GM12878 (cell line): ENCODE results near the gene ATP7B. TPM values are rescaled to one million over a fixed set of nuclear protein-coding genes. Genes with fewer than 3 reads are reported as not detected.

Source experiments
- ATAC-seq: fragments of 200-7000 bp; cut with Tn5 transposase; 3 replicates; pipeline ENCODE4 v1.9.1; 2020; ENCODE audit warnings: mild to moderate bottlenecking, moderate library complexity
- BruUV-seq: library from RNA; stranded (reverse); fragments of 400-500 nt; replicated peaks from 2 replicates; lab custom pipeline; 2021; lab: Mats Ljungman, UMichigan
- CTCF ChIA-PET: fragments of 300-600 bp; sonication (Branson Sonifier 250); formaldehyde crosslinking; extraction: SDS; loops from one replicate; lab custom pipeline; 2021; ENCODE audit warnings: inconsistent platforms; lab: Yijun Ruan, JAX
- POLR2A ChIA-PET: fragments of 350-600 bp; formaldehyde crosslinking; extraction: SDS; loops from one replicate; lab custom pipeline; 2021; ENCODE audit warnings: inconsistent platforms; lab: Charles Lee
- RAD21 ChIA-PET: fragments of 300-600 bp; sonication (Branson Sonifier 250); formaldehyde crosslinking; loops from one replicate; lab custom pipeline; 2023; ENCODE audit warnings: antibody characterized with exemption; ENCODE audit not compliant: unreplicated experiment; lab: Charles Lee
- SMC1A ChIA-PET: fragments of 300-600 bp; sonication (Branson Sonifier 250); formaldehyde crosslinking; loops from one replicate; lab custom pipeline; 2023; ENCODE audit not compliant: unreplicated experiment, uncharacterized antibody; lab: Charles Lee
- DNase-seq: peaks from one replicate; pipeline ENCODE4 v3.0.0-alpha.2; 2011; ENCODE audit warnings: low read depth, low spot score
- FAIRE-seq: peaks from 3 replicates; lab custom pipeline; 2011; peaks lifted over from hg19 to GRCh38; lab: Jason Lieb, UNC
- H2AFZ ChIP-seq: 2 replicates; pipeline ENCODE4 v1.6.0; 2011; ENCODE audit warnings: low read depth, low read length, control low read depth; ENCODE audit not compliant: control insufficient read depth
- H3K27ac ChIP-seq: 2 replicates; pipeline ENCODE4 v1.5.1; 2011; ENCODE audit warnings: control low read depth; ENCODE audit not compliant: control insufficient read depth, insufficient read depth
- H3K27me3 ChIP-seq, 2 experiments: replicated peaks in 1 of 2; 2 replicates each; pipeline versions ENCODE4 v1.6.0 to v1.6.1; 2011; ENCODE audit warnings: low read length in 1 of 2; ENCODE audit not compliant: control insufficient read depth in 2 of 2, insufficient read depth in 2 of 2
- H3K36me3 ChIP-seq, 2 experiments: 2 replicates each; pipeline ENCODE4 v1.5.1; 2011; ENCODE audit warnings: low read length in 1 of 2; ENCODE audit not compliant: control insufficient read depth in 2 of 2, insufficient read depth in 2 of 2
- H3K4me1 ChIP-seq: 2 replicates; pipeline ENCODE4 v1.6.1; 2011; ENCODE audit warnings: mild to moderate bottlenecking, low read length, moderate library complexity, mixed read lengths; ENCODE audit not compliant: control insufficient read depth, insufficient read depth
- H3K4me2 ChIP-seq: 2 replicates; pipeline ENCODE4 v1.6.0; 2011; ENCODE audit warnings: control low read depth; ENCODE audit not compliant: control insufficient read depth, insufficient read depth
- H3K4me3 ChIP-seq: fragments of 200-600 bp; sonication (generic); 2 replicates; pipeline ENCODE4 v1.5.1; 2016
- H3K79me2 ChIP-seq: 2 replicates; pipeline ENCODE4 v1.6.0; 2011; ENCODE audit warnings: low read length; ENCODE audit not compliant: control insufficient read depth, insufficient read depth
- H3K9ac ChIP-seq: 2 replicates; pipeline ENCODE4 v1.8.0; 2011; ENCODE audit warnings: low read length, control low read depth, mixed read lengths; ENCODE audit not compliant: control insufficient read depth, insufficient read depth
- H3K9me3 ChIP-seq: replicated peaks from 3 replicates; pipeline ENCODE4 v1.5.1; 2011; ENCODE audit warnings: mild to moderate bottlenecking, low read length; ENCODE audit not compliant: control insufficient read depth, insufficient read depth
- H4K20me1 ChIP-seq: 2 replicates; pipeline ENCODE4 v1.6.0; 2011; ENCODE audit not compliant: control insufficient read depth, insufficient read depth
- BRCA1 ChIP-seq: IDR thresholded peaks from 2 replicates; pipeline ENCODE4 v1.6.1; 2011; ENCODE audit warnings: low read depth, low read length, improper control_type of control experiment
- CBX3 ChIP-seq: fragments of 200-600 bp; sonication (generic); IDR thresholded peaks from 2 replicates; pipeline ENCODE4 v1.6.1; 2016; ENCODE audit warnings: low read depth, borderline replicate concordance
- ETV6 ChIP-seq, 2 experiments: fragments of 450-650 bp in 1 of 2; IDR thresholded peaks in 1 of 2; conservative IDR thresholded peaks in 1 of 2; 2 replicates each; pipeline ENCODE4 v1.6.1; 2014; ENCODE audit warnings: antibody characterized with exemption in 1 of 2, borderline replicate concordance in 1 of 2, low read depth in 1 of 2, mild to moderate bottlenecking in 1 of 2, moderate library complexity in 1 of 2
- HCFC1 ChIP-seq: fragments of 150-350 bp; IDR thresholded peaks from 2 replicates; pipeline ENCODE4 v1.6.1; 2014; ENCODE audit warnings: low read length
- SUPT20H ChIP-seq: IDR thresholded peaks from 2 replicates; pipeline ENCODE4 v1.6.1; 2011; ENCODE audit warnings: low read depth, mild to moderate bottlenecking, low read length, moderate library complexity, borderline replicate concordance; ENCODE audit not compliant: control insufficient read depth
- ZNF274 ChIP-seq: IDR thresholded peaks from one replicate; pipeline ENCODE4 v1.8.0; 2011; ENCODE audit not compliant: insufficient read length, insufficient read depth
- WGBS: methylation state at CpG from one replicate; pipeline ENCODE4 v1.1.6; 2016; ENCODE audit warnings: low lambda C conversion rate; ENCODE audit not compliant: insufficient replicate concordance, insufficient coverage; ENCODE audit errors: missing lambda C conversion rate; 5-methylcytosine and 5-hydroxymethylcytosine counted together
- in situ Hi-C: fragments of 300-500 bp; cut with MboI; formaldehyde crosslinking; loops from 9 replicates; pipeline ENCODE4 v1.14.3; 2018; ENCODE audit warnings: mixed read lengths
- intact Hi-C: fragments of 100-400 bp; cut with micrococcal nuclease; formaldehyde crosslinking; loops from one replicate; pipeline ENCODE4 v1.14.2; 2022; ENCODE audit not compliant: unreplicated experiment
- polyA plus RNA-seq, 11 experiments: library from polyadenylated mRNA; depleted of rRNA in 4 of 11; unstranded in 6 of 11; stranded (reverse) in 5 of 11; fragments of >200 nt; fragmentation: Nextera tagmentation in 4 of 11; fragmentation: Illumina TruSeq in 1 of 11; extraction: Ambion mirVana in 4 of 11; extraction: Trizol in 1 of 11; gene quantifications; 1 replicate in 1 of 11; 2 replicates in 10 of 11; pipeline versions ENCODE4 v1.2.1 to v1.2.3, GENCODE V29; 2011 to 2016; ENCODE audit warnings: inconsistent platforms in 2 of 11, missing spikeins in 2 of 11, low read depth in 1 of 11
- total RNA-seq, 4 experiments: library from RNA; depleted of rRNA in 3 of 4; stranded (reverse); fragments of >200 nt in 3 of 4; fragmentation: Illumina TruSeq in 1 of 4; extraction: Trizol in 1 of 4; gene quantifications; 2 replicates each; pipeline versions ENCODE4 v1.2.1 to v1.2.3, GENCODE V29; 2013 to 2021
- TF ChIP-seq, protein P1 (sequence below): IDR thresholded peaks from 2 replicates; pipeline ENCODE4 v1.6.1; 2011; ENCODE audit warnings: mild to moderate bottlenecking, low read depth, low read length, moderate library complexity; ENCODE audit not compliant: insufficient replicate concordance
- TF ChIP-seq, protein P2 (sequence below): IDR thresholded peaks from 2 replicates; pipeline ENCODE4 v1.6.1; 2012; ENCODE audit warnings: low read depth, low read length, improper control_type of control experiment
- TF ChIP-seq, protein P3 (sequence below): fragments of 450-650 bp; IDR thresholded peaks from 2 replicates; pipeline ENCODE4 v1.6.1; 2018; ENCODE audit warnings: mild to moderate bottlenecking, low read depth, moderate library complexity; ENCODE audit not compliant: partially characterized antibody
- TF ChIP-seq, protein P4 (sequence below): fragments of 450-650 bp; IDR thresholded peaks from 2 replicates; pipeline ENCODE4 v1.6.1; 2016; ENCODE audit warnings: mild to moderate bottlenecking, moderate library complexity, borderline replicate concordance
- TF ChIP-seq, protein P5 (sequence below): fragments of 450-650 bp; IDR thresholded peaks from 2 replicates; pipeline ENCODE4 v1.6.1; 2018; ENCODE audit warnings: borderline replicate concordance, mild to moderate bottlenecking; ENCODE audit not compliant: partially characterized antibody

ATP7B gene
- total and polyA plus RNA-seq, 10 of the 15 experiments (the other 5 are each of a cell fraction or from before 2014, with no cell fraction given) = under 0.01 to 1.1 (median 0.06) TPM; not detected in 2

- ChIA-PET SMC1A (no interaction called here), RAD21 (no interaction called here), CTCF (no interaction called here), POLR2A (no interaction called here)
- FAIRE-seq (no peak), ATAC-seq (no peak), DNase-seq (no peak)
- Histone ChIP-seq H3K4me3 (no peak overlapping the region), H3K4me2 (no peak overlapping the region), H3K9ac (no peak overlapping the region), H3K79me2 (no peaks in the 10 kb centered on the region), H3K27me3 (no peaks in the 10 kb centered on the region), H3K9me3 (no peaks in the 10 kb centered on the region), H4K20me1 (no peaks in the 10 kb centered on the region), H3K4me1 (no peaks in the 10 kb centered on the region), H3K27ac (no peak overlapping the region), H2AFZ (no peak overlapping the region), H3K36me3 (no peaks in the 10 kb centered on the region)
- in situ Hi-C loops (no loop called here), intact Hi-C loops (no loop called here)
- 69% methylated on average over 3 of the region's 3 CpGs for WGBS
- BruUV-seq = no TSS peak
- TF ChIP-seq ZNF274 (no peak), BRCA1 (no peak), ETV6 (conservative IDR thresholded peaks at IDR 0.05 in 1 of 2, IDR thresholded peaks at IDR 0.05 in 1 of 2; ENCODE audit: borderline replicate concordance in 1 of 2, low read depth in 1 of 2) (no peak), HCFC1 (no peak), CBX3 (no peak), SUPT20H (no peak)
- TF ChIP-seq, protein P1, sequence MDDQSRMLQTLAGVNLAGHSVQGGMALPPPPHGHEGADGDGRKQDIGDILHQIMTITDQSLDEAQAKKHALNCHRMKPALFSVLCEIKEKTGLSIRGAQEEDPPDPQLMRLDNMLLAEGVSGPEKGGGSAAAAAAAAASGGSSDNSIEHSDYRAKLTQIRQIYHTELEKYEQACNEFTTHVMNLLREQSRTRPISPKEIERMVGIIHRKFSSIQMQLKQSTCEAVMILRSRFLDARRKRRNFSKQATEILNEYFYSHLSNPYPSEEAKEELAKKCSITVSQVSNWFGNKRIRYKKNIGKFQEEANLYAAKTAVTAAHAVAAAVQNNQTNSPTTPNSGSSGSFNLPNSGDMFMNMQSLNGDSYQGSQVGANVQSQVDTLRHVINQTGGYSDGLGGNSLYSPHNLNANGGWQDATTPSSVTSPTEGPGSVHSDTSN = no peak
- TF ChIP-seq, protein P2, sequence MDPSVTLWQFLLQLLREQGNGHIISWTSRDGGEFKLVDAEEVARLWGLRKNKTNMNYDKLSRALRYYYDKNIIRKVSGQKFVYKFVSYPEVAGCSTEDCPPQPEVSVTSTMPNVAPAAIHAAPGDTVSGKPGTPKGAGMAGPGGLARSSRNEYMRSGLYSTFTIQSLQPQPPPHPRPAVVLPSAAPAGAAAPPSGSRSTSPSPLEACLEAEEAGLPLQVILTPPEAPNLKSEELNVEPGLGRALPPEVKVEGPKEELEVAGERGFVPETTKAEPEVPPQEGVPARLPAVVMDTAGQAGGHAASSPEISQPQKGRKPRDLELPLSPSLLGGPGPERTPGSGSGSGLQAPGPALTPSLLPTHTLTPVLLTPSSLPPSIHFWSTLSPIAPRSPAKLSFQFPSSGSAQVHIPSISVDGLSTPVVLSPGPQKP = no peak
- TF ChIP-seq, protein P3, sequence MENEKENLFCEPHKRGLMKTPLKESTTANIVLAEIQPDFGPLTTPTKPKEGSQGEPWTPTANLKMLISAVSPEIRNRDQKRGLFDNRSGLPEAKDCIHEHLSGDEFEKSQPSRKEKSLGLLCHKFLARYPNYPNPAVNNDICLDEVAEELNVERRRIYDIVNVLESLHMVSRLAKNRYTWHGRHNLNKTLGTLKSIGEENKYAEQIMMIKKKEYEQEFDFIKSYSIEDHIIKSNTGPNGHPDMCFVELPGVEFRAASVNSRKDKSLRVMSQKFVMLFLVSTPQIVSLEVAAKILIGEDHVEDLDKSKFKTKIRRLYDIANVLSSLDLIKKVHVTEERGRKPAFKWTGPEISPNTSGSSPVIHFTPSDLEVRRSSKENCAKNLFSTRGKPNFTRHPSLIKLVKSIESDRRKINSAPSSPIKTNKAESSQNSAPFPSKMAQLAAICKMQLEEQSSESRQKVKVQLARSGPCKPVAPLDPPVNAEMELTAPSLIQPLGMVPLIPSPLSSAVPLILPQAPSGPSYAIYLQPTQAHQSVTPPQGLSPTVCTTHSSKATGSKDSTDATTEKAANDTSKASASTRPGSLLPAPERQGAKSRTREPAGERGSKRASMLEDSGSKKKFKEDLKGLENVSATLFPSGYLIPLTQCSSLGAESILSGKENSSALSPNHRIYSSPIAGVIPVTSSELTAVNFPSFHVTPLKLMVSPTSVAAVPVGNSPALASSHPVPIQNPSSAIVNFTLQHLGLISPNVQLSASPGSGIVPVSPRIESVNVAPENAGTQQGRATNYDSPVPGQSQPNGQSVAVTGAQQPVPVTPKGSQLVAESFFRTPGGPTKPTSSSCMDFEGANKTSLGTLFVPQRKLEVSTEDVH = no peak
- TF ChIP-seq, protein P4, sequence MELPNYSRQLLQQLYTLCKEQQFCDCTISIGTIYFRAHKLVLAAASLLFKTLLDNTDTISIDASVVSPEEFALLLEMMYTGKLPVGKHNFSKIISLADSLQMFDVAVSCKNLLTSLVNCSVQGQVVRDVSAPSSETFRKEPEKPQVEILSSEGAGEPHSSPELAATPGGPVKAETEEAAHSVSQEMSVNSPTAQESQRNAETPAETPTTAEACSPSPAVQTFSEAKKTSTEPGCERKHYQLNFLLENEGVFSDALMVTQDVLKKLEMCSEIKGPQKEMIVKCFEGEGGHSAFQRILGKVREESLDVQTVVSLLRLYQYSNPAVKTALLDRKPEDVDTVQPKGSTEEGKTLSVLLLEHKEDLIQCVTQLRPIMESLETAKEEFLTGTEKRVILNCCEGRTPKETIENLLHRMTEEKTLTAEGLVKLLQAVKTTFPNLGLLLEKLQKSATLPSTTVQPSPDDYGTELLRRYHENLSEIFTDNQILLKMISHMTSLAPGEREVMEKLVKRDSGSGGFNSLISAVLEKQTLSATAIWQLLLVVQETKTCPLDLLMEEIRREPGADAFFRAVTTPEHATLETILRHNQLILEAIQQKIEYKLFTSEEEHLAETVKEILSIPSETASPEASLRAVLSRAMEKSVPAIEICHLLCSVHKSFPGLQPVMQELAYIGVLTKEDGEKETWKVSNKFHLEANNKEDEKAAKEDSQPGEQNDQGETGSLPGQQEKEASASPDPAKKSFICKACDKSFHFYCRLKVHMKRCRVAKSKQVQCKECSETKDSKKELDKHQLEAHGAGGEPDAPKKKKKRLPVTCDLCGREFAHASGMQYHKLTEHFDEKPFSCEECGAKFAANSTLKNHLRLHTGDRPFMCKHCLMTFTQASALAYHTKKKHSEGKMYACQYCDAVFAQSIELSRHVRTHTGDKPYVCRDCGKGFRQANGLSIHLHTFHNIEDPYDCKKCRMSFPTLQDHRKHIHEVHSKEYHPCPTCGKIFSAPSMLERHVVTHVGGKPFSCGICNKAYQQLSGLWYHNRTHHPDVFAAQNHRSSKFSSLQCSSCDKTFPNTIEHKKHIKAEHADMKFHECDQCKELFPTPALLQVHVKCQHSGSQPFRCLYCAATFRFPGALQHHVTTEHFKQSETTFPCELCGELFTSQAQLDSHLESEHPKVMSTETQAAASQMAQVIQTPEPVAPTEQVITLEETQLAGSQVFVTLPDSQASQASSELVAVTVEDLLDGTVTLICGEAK = no peak
- TF ChIP-seq, protein P5, sequence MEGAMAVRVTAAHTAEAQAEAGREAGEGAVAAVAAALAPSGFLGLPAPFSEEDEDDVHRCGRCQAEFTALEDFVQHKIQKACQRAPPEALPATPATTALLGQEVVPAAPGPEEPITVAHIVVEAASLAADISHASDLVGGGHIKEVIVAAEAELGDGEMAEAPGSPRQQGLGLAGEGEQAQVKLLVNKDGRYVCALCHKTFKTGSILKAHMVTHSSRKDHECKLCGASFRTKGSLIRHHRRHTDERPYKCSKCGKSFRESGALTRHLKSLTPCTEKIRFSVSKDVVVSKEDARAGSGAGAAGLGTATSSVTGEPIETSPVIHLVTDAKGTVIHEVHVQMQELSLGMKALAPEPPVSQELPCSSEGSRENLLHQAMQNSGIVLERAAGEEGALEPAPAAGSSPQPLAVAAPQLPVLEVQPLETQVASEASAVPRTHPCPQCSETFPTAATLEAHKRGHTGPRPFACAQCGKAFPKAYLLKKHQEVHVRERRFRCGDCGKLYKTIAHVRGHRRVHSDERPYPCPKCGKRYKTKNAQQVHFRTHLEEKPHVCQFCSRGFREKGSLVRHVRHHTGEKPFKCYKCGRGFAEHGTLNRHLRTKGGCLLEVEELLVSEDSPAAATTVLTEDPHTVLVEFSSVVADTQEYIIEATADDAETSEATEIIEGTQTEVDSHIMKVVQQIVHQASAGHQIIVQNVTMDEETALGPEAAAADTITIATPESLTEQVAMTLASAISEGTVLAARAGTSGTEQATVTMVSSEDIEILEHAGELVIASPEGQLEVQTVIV = no peak
Measured at GRCh38 chr13:52047463-52047862, 36.2 kb upstream of the ATP7B start.
